ENCODE measurements around the gene ITGB1.

ITGB1 gene

DNA sequence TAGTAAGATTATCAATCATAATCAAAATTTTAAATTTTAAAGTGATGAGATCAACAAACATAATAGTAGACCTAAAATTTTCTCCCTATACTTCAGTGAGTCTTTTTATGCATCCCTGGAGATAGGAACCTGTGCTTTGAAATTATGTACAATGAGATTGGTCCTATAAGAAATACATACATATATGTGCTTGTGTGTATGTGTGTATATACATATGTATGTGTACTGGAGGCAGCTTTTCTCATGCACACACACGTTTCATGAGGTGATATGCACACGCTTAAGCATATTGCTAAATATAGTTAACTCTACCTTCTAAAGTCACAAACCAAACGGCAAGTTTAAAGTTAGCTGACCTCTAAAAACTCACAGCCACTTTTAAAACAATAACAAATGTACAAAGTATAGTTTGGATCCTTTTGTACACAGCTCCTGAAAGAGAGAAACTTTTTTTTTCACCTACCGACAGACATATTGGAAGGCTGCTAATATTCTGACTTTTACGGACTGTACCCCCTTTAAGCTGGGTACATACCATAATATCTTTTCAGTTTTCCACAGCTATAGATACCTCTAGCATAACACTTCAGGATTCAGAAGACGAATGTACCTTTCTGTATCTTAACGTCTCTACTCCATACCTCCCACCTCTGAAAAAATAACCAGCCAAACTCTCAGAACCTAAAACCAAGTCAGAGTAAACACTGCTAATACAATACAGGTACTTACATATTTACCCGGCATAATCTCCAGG lies 3.3 kb downstream of the ITGB1 start:
- no peak for DNase-seq

DNA sequence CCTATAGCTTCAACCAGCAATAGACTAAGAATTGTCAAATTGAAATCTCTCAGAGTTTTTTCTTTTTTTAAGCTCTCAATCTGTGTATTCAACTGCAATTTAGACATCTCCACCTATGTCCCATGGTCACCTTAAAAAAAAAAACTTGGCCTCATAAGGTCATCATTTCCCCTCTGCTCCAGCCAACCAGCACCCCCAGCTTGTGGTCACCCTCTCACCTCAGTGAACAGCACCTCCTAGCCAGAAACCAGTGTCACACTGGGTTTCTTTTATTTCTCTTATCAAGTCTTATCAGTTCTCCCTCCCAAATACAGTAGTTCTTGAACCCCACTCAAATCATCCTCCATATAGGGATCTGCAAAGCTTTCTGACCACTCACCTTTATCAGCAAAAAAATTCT lies 4.0 kb downstream of the ITGB1 start:
- DNase-seq = no peak

DNA sequence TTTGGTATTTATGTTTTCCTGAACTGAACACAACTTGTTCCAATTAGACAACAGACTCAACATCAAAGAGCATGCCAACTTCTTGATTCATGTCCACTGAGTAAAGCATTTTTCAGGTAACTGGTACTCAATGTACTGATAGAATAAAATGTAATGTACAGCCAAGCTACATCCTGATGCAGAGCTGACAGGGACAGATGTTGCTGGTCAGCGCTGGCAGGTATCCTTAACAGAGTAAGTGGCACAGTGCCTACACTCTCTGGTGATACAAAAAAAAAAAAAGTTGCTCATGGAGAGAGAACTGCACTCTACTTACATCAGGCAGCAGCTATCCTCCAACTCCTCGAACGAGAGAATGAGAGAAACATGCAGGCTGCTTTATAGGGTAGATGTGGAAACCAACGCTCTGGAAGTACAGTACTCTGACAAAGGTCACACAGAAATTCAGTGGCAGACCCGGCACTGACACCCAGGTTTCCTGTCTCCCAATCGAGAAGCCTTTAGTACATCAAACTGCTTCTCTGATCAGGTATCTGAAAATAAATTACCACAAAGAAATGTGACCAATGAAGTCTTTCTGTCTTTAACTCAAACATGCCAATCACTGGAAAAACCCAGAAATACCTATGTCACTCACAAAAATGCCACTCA lies 4.6 kb downstream of the ITGB1 start:
- no peak for DNase-seq

DNA sequence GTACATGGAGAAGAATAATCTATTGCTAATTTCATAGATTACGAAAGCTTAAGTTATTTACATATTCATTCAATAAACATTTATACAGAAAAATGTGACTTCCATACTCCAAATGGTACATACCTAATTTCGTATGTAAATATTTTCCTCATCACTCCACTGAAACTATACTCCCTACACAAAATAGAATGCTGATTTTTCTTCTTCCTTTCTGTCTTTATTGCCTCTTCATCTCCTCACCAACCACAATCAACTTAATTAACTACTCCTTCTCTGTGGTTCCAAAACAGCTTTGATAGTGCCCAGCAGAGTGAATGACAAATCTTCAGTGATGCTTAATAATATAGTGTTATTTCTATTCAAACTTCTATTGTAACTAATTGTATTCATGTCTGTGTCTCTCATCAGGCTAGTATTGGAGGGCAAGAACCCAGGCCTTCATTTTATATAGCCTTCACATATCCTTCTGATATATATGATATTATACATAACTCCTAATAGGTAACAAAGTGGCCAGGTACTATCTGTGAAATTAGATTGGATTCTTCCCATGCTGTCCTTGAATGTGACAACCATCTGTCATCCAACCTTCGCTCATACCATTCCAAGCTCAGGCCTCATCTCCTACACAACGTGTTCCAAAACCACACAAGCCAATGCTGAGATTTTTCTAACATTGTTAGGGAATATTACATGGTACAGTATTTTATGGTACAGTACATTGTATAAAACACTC lies 5.3 kb downstream of the ITGB1 start:
- DNase-seq = no peak

DNA sequence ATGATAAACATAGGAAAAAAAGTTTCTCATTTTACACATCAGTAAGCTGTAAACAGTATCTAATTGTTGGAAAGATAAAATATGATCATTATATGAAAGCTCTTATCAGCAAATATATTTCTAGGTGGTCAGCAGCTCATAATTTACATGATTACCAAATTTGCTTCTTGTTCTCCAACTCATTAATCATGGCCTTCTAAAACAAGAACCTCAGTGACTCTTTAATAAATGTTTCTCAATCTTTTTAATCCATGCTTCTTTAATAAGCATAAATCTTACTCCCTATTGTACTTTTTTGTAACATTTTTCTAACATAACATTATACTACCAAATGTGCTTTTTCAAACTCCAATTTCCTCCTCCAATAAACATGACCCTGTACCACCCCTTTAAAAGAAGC lies 5.9 kb downstream of the ITGB1 start:
- no peak for DNase-seq

- DNase-seq = no peak
These were observed 6.9 kb downstream of the ITGB1 start for GRCh38 chr10:32951111-32951510.

DNA sequence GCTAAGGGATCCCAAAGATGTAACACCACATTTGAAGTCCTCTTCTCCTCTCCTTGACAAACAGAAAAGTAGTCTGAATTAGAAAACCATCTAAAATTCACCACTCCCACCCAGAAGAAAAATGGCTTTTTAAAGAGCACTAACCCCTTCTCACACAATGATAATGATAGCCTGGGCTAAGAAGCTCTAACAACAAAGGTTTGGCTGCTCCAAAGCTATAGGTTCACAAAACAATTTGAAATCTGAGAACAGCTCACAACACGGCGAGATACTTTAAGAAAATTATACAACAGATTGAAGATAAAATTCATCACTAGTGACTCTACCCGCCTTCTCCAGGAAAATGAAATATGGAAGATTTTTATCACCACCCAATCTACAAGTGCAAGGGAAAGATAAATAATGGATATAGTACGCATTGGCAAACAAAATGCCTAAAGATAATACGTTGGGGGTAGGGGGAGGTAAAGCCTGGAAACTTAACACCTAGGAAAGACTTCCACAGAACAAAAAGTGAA lies 7.4 kb downstream of the ITGB1 start:
- DNase-seq = no peak

DNA sequence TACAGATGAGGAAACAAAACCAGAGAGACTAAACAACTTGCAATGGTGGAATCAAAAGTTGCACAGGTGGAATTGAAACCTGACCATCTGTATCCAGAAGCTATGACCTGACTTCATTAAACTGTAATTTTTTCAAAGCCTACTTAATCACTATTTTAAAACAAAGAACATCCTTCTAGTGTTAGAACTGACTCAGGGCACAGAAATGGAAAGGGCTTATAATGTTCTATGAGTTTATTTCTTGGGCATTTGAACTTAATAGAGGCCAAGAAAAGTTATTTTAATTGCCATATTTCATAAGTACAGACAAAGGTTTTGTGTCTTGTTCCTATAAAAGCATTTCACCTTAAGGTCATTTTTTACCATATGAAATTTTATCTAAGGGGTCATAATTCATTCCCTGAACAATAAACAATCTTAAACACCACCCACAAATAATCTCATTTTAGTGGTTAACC lies 8.8 kb downstream of the ITGB1 start:
- no peak for DNase-seq

- no peak for DNase-seq
These were observed 9.6 kb downstream of the ITGB1 start for GRCh38 chr10:32948451-32948850.

DNA sequence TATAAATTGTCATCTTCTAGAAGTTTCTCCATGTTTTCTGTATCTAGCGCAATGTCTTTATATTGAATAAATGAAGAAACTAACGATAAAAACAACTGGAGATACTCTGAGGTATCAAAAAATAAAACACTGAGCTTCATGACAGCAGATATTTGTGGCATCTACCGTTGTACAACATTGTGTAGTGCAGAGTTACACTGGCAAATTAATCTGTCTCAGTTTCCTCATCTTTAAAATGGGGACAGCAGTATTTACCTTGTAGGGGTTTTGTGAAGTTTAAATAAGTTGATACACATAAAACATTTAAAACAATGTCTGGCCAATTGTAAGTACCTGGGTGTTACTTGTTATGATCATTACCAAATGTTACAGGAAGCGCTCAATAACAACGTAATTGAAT lies 10.4 kb downstream of the ITGB1 start:
- no peak for DNase-seq

DNA sequence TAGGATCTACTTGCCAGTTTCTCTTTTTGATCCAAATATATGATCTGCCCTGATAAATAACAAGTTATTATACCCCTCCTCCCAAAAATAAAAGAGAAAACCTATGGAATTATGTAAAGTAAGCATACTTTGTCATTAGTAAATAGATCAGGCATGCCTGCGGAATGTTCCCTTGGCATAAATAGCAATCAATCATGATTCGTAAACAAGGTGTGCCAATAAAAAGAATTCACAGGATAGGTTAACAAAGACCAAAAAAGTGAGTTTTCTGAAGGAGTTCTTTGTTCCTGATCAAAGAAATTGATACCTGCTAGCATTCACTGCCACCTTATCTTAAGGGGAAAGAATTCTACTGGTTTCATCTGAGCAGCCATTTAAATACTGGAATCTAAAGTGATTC lies 11.9 kb downstream of the ITGB1 start:
- DNase-seq = no peak

- no peak for DNase-seq
These were observed 14.0 kb downstream of the ITGB1 start for GRCh38 chr10:32943854-32944661.

DNA sequence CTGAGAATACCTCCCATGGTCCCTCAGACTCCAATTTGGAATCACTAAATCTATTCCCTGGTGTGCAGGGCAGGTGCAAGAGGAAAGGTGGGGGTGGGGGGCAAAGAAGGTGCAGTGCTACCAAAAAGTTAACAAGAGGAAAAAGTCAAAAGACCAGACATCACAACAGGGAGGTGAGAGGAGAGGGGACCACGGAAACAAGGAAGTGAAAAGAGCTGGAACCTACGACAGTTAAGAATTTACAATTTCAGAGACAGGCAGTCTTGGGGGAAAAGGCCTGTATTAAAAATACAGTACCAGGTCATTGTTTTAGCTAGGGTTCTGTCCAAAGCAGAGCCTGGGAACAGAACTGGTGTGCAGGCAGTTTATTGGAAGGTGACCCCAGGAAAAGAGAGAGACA lies 14.6 kb downstream of the ITGB1 start:
- no peak for DNase-seq

DNA sequence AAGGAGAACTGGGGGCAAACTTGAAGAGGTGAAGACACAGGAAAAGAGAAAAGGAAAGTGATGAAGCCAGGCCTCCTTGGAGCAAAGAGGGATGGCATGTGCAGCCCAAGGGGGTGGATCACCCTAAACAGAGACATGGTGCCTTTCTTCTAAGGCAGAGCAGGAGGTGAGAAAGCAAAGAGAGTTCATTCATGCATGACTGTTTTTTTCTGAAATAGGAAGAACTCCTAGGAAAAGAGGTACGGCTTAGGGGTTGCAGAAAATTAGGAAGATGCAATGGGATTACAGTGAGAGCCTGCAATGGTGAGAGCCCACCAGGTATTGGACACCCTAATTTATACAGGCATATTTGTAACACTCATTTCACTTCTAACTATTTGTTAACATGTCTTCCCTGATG lies 15.9 kb downstream of the ITGB1 start:
- DNase-seq = no peak

DNA sequence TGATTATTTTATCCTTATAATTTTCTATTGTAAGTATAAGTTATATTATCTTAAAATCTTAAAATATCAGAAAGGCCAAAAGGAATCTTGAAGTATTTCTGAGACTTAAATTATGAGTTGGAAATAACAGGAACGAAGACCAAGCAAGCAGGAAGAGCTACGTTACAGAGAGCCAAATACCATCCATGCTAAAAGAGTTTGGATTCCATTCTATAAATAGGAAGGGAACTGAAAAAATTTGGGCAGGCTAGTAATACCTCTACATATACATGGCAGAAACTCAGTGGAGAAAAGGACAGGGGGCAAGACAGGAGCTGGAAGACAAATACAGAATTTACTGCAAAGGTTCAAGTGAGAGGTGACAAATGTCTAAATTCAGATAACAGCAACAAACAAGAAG lies 16.7 kb downstream of the ITGB1 start:
- no peak for DNase-seq

- DNase-seq = no peak
These were observed 17.4 kb downstream of the ITGB1 start for GRCh38 chr10:32940321-32941301.

DNA sequence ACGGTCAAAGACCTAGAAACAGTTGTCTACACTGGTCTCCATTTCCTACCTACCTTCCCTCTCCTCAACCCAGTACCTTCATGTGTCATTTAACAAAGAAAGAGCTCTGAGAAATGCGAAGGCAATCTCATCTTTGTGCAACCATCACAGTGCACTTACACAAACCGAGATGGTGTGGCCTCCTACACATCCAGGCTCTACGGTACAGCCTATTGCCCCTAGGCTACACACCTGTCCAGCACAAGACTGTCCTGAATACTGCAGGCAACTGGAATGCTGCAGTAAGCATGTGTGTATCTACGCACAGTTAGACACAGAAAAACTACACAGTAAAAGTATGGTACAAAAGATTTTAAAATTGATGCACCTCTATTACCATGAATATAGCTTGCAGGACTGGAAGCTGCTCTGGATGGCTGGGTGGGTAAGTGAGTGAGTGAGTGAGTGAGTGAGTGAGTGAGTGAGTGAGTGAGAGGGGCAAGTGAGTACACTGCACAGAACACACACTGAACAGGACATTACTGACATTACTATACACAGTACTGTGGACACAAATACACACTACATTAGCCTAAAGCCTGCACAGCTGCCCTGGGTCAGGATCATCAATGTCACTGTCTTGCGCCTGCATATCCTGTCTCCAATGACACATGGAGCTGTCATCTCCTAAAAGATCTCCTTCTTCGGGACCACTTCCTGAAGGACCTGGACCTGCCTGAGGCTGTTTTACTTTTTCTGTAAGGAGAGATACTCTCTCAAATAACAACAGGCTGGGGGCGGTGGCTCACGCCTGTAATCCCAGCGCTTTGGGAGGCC lies 18.5 kb downstream of the ITGB1 start:
- DNase-seq = no peak

DNA sequence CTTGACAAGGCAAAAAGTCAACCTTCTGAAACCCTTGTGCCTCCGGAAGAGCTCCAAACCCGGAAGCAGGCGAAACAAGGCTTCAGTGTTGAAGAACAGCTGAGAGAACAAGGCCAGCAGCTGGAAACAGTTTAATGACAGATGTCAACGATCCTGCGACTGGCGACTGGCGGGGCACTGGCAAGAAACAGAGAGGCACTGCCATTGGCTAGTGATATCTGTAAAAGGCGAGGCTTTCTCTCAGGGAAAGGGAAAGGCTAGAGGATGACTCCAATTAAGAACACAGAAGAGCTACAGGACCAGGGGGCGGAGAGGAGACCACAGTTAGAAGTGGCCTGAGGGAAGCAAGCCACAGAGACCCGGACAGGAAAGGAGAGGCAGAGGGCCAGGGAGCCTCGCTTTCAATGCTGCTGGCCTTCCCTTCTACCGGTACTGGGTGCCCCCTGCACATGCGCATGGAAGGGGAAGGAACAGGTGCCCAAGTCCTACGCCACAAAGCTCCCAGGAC lies 19.4 kb downstream of the ITGB1 start:
- DNase-seq = no peak

GRCh38 chr10:32937911-32938424 lies 20.1 kb downstream of the ITGB1 start:
- DNase-seq = no peak

GRCh38 chr10:32932225-32932729 lies 25.8 kb downstream of the ITGB1 start:
- no peak for DNase-seq
